Measurements from ENCODE around the gene TSSK2.

DNA sequence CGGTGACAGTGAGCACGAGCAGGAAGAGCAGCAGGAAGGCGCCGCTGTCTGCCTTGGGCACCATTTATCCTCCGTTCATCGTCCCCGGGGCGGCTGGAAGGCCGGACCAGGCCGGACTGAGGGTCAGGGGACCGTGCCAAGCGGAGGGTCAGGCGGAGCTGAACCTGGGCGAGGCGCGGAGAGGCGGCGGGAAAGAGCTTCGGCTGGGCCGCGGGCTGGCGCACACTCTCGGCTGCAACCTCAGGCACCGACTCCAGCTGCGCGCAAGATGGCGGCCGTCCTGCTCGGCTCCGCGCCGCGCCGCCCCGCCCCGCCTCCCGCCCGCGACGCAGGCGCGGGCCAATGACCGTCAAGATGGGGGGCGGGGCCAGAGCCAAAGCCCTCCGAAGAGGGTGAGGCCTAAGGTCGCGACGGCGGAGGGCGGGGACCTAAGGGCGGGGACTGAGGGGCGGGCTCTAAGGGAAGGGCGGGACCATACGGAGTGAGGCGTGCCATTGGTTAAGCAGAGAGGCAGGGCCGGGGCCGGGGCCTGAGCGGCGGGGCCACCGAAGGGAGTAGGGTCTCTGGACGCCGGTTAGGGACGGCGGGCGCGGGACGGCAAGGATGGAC, 8.9 kb upstream of the TSSK2 start, which contains the start of gene DGCR2:
- peak; percentile 59; the same call in 1 of the 2 replicates for TF ChIP-seq POLR2AphosphoS5 (IDR thresholded peaks at IDR 0.05; ENCODE audit: low read depth, low read length)
- TF ChIP-seq, protein P1, sequence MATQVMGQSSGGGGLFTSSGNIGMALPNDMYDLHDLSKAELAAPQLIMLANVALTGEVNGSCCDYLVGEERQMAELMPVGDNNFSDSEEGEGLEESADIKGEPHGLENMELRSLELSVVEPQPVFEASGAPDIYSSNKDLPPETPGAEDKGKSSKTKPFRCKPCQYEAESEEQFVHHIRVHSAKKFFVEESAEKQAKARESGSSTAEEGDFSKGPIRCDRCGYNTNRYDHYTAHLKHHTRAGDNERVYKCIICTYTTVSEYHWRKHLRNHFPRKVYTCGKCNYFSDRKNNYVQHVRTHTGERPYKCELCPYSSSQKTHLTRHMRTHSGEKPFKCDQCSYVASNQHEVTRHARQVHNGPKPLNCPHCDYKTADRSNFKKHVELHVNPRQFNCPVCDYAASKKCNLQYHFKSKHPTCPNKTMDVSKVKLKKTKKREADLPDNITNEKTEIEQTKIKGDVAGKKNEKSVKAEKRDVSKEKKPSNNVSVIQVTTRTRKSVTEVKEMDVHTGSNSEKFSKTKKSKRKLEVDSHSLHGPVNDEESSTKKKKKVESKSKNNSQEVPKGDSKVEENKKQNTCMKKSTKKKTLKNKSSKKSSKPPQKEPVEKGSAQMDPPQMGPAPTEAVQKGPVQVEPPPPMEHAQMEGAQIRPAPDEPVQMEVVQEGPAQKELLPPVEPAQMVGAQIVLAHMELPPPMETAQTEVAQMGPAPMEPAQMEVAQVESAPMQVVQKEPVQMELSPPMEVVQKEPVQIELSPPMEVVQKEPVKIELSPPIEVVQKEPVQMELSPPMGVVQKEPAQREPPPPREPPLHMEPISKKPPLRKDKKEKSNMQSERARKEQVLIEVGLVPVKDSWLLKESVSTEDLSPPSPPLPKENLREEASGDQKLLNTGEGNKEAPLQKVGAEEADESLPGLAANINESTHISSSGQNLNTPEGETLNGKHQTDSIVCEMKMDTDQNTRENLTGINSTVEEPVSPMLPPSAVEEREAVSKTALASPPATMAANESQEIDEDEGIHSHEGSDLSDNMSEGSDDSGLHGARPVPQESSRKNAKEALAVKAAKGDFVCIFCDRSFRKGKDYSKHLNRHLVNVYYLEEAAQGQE (IDR thresholded peaks at IDR 0.05; ENCODE audit: insufficient read depth in 1 of 2, low read depth in 2 of 2, low read length in 2 of 2): no peak
